PC-9 (cell line): ENCODE measurements around the gene HMOX2. TPM values are rescaled to one million over a fixed set of nuclear protein-coding genes. Genes with fewer than 3 reads are reported as not detected.

Experiments used
- BruUV-seq: library from RNA; stranded (reverse); fragments of 400-500 nt; replicated peaks from 2 replicates; lab custom pipeline; 2021; lab: Mats Ljungman, UMichigan
- CTCF ChIA-PET: fragments of 300-600 bp; sonication (Branson Sonifier 250); formaldehyde crosslinking; loops from one replicate; lab custom pipeline; 2022; ENCODE audit warnings: antibody characterized with exemption; lab: Charles Lee
- POLR2A ChIA-PET: fragments of 300-600 bp; sonication (Branson Sonifier 250); formaldehyde crosslinking; loops from one replicate; lab custom pipeline; 2022; ENCODE audit warnings: antibody characterized with exemption; ENCODE audit not compliant: unreplicated experiment; lab: Charles Lee
- DNase-seq, 2 experiments: peaks; one replicate each; pipeline versions ENCODE4 v3.0.0 to v3.0.0-alpha.2; 2015 to 2022; ENCODE audit warnings: mixed read lengths in 1 of 2
- H2AFZ ChIP-seq: fragments of 200-600 bp; sonication (generic); 2 replicates; pipeline ENCODE4 v1.8.1; 2017; ENCODE audit warnings: antibody characterized with exemption
- H3F3A ChIP-seq: fragments of 200-600 bp; sonication (generic); 2 replicates; pipeline ENCODE4 v1.8.1; 2017; ENCODE audit warnings: antibody characterized with exemption, mild to moderate bottlenecking, low read depth; ENCODE audit not compliant: insufficient read depth
- H3K27ac ChIP-seq: fragments of 200-600 bp; sonication (generic); 2 replicates; pipeline ENCODE4 v1.6.1; 2016; ENCODE audit warnings: mixed run types
- H3K27me3 ChIP-seq: fragments of 200-600 bp; sonication (generic); 2 replicates; pipeline ENCODE4 v1.6.1; 2016; ENCODE audit warnings: low read depth, mixed run types; ENCODE audit not compliant: insufficient read depth
- H3K36me3 ChIP-seq: fragments of 200-600 bp; sonication (generic); 2 replicates; pipeline ENCODE4 v1.6.1; 2016; ENCODE audit warnings: low read depth, mixed run types
- H3K4me1 ChIP-seq: fragments of 200-600 bp; sonication (generic); replicated peaks from 2 replicates; pipeline ENCODE4 v1.6.1; 2016; ENCODE audit warnings: mixed run types; ENCODE audit not compliant: insufficient read depth
- H3K4me2 ChIP-seq: fragments of 200-600 bp; sonication (generic); 2 replicates; pipeline ENCODE4 v1.6.1; 2017; ENCODE audit warnings: mixed run types
- H3K4me3 ChIP-seq: fragments of 200-600 bp; sonication (generic); 2 replicates; pipeline ENCODE4 v1.6.1; 2016; ENCODE audit warnings: mixed run types
- H3K79me2 ChIP-seq: fragments of 200-600 bp; sonication (generic); 2 replicates; pipeline ENCODE4 v1.6.1; 2017; ENCODE audit warnings: low read depth, mixed run types
- H3K9me2 ChIP-seq: fragments of 200-600 bp; sonication (generic); 2 replicates; pipeline ENCODE4 v1.8.1; 2017; ENCODE audit warnings: mild to moderate bottlenecking; ENCODE audit not compliant: insufficient read depth
- H3K9me3 ChIP-seq: fragments of 200-600 bp; sonication (generic); 2 replicates; pipeline ENCODE4 v1.8.1; 2016; ENCODE audit warnings: low read depth; ENCODE audit not compliant: insufficient read depth
- H4K20me1 ChIP-seq: fragments of 200-600 bp; sonication (generic); 2 replicates; pipeline ENCODE4 v1.8.1; 2017; ENCODE audit not compliant: insufficient read depth
- CTCF ChIP-seq: fragments of 200-600 bp; sonication (generic); conservative IDR thresholded peaks from 2 replicates; pipeline ENCODE4 v1.6.1; 2017; ENCODE audit warnings: mixed run types, antibody characterized with exemption, mild to moderate bottlenecking, moderate library complexity
- EZH2 ChIP-seq: fragments of 200-600 bp; sonication (generic); IDR thresholded peaks from 2 replicates; pipeline ENCODE4 v1.8.0; 2017; ENCODE audit warnings: antibody characterized with exemption, low read depth
- intact Hi-C: fragments of 100-400 bp; cut with micrococcal nuclease; formaldehyde crosslinking; loops from one replicate; pipeline ENCODE4 v1.10.0; 2022; ENCODE audit not compliant: unreplicated experiment
- total RNA-seq: library from RNA; stranded (reverse); gene quantifications from 2 replicates; pipeline ENCODE4 v1.2.3, GENCODE V29; 2021

HMOX2 gene
- total RNA-seq, 1 experiment from 2014 or later = 68.1 TPM

GRCh38 chr16:4510747-4511426 is 34.7 kb downstream of the HMOX2 start:
- DNase-seq = no peak
- H3K4me3 ChIP-seq = no peak overlapping the region
- CTCF ChIA-PET = no interaction called here
- BruUV-seq = no TSS peak
- H4K20me1 ChIP-seq = no peaks in the 10 kb centered on the region
- no peaks in the 10 kb centered on the region for H3K36me3 ChIP-seq
- intact Hi-C loops = loop anchor here (1.0 to 2.0 kb wide), 4 partner anchors 74 to 514 kb away; no protein-coding TSS in a partner anchor
- H3K9me3 ChIP-seq = no peaks in the 10 kb centered on the region
- no peaks in the 10 kb centered on the region for H3K27me3 ChIP-seq
- no peak overlapping the region for H3K4me2 ChIP-seq
- TF ChIP-seq CTCF (no peak), EZH2 (no peak)
- H3K4me1 ChIP-seq = no peaks in the 10 kb centered on the region
- H3K27ac ChIP-seq = no peak overlapping the region
- H2AFZ ChIP-seq = no peak overlapping the region
- H3K9me2 ChIP-seq = no peaks in the 10 kb centered on the region
- H3F3A ChIP-seq = no peaks in the 10 kb centered on the region
- no peaks in the 10 kb centered on the region for H3K79me2 ChIP-seq
- POLR2A ChIA-PET = no interaction called here

GRCh38 chr16:4511441-4512082 is 35.4 kb downstream of the HMOX2 start:
- no TSS peak for BruUV-seq
- CTCF ChIA-PET = no interaction called here

GRCh38 chr16:4512473-4512872 is 36.3 kb downstream of the HMOX2 start:
- intact Hi-C loops = no loop called here
- no TSS peak for BruUV-seq
- H3K79me2 ChIP-seq = no peaks in the 10 kb centered on the region

More at GRCh38 chr16:4511441-4512082, 35.4 kb downstream of the HMOX2 start:
- DNase-seq = peak; percentile 64 to 74
- no peak for TF ChIP-seq EZH2
- peak; percentile 70 for TF ChIP-seq CTCF
- H3K4me2 ChIP-seq = no peak overlapping the region
- POLR2A ChIA-PET = no interaction called here
- no peaks in the 10 kb centered on the region for H3K9me2 ChIP-seq
- no peaks in the 10 kb centered on the region for H3K4me1 ChIP-seq
- no peaks in the 10 kb centered on the region for H4K20me1 ChIP-seq
- no peak overlapping the region for H3K27ac ChIP-seq
- no peak overlapping the region for H3K4me3 ChIP-seq
- H2AFZ ChIP-seq = no peak overlapping the region
- no peaks in the 10 kb centered on the region for H3K9me3 ChIP-seq
- H3K79me2 ChIP-seq = no peaks in the 10 kb centered on the region
- no peaks in the 10 kb centered on the region for H3K27me3 ChIP-seq
- no peaks in the 10 kb centered on the region for H3F3A ChIP-seq
- no peaks in the 10 kb centered on the region for H3K36me3 ChIP-seq
- intact Hi-C loops = loop anchor here (1.0 to 2.0 kb wide), 4 partner anchors 74 to 513 kb away; no protein-coding TSS in a partner anchor

More at GRCh38 chr16:4512473-4512872, 36.3 kb downstream of the HMOX2 start:
- H2AFZ ChIP-seq = no peak overlapping the region
- no peaks in the 10 kb centered on the region for H3K9me3 ChIP-seq
- H3K36me3 ChIP-seq = no peaks in the 10 kb centered on the region
- ChIA-PET CTCF (no interaction called here), POLR2A (no interaction called here)
- no peaks in the 10 kb centered on the region for H3F3A ChIP-seq
- H3K27me3 ChIP-seq = no peaks in the 10 kb centered on the region
- no peaks in the 10 kb centered on the region for H3K9me2 ChIP-seq
- DNase-seq = no peak
- TF ChIP-seq EZH2 (no peak), CTCF (no peak)
- no peaks in the 10 kb centered on the region for H3K4me1 ChIP-seq
- H3K4me2 ChIP-seq = no peak overlapping the region
- H3K4me3 ChIP-seq = no peak overlapping the region
- H4K20me1 ChIP-seq = no peaks in the 10 kb centered on the region; the same call in 1 of the 2 replicates
- no peak overlapping the region for H3K27ac ChIP-seq
